ENCODE results near the gene BIK. TPM values are rescaled to one million over a fixed set of nuclear protein-coding genes. Genes with fewer than 3 reads are reported as not detected.
A peak's percentile ranks its signal among the peaks of the same experiment; 100 is the strongest.

BIK gene
- total and polyA plus RNA-seq, 2 donors (not counting 1 experiment from before 2014, with no cell fraction given) = not detected

GRCh38 chr22:43153899-43154298 lies 43.3 kb downstream of the BIK start:
- H3K4me1 ChIP-seq (ENCODE audit: control insufficient read depth, extremely low read depth, insufficient read depth, low read length) = peaks cover 3% of the 10 kb centered on the region
- DNase-seq (ENCODE audit: low read depth in 2 of 2) = no peak
- no peaks in the 10 kb centered on the region for H3K27me3 ChIP-seq (ENCODE audit: control insufficient read depth, insufficient read depth, low read length)
- H3K27ac ChIP-seq (ENCODE audit: insufficient read depth, low read length) = no peak overlapping the region
- H3K4me2 ChIP-seq (ENCODE audit: extremely low read depth, insufficient read depth, low read length) = peak overlapping the region; percentile 25
- H3K79me2 ChIP-seq (ENCODE audit: control insufficient read depth, insufficient read depth, low read length) = peaks cover 30% of the 10 kb centered on the region
- H3K9me3 ChIP-seq (ENCODE audit: control insufficient read depth, insufficient read depth, low read depth, low read length) = no peaks in the 10 kb centered on the region
- H4K20me1 ChIP-seq (ENCODE audit: control insufficient read depth, extremely low read depth, insufficient read depth, low read length) = no peaks in the 10 kb centered on the region
- H3K9ac ChIP-seq (ENCODE audit: insufficient read depth, low read length) = no peak overlapping the region
- H3K4me3 ChIP-seq (replicated peaks in 1 of 4; ENCODE audit: control extremely low read depth in 1 of 4, insufficient read depth in 1 of 4, low read depth in 3 of 4, low read length in 4 of 4) = no peak overlapping the region
- H3K36me3 ChIP-seq (ENCODE audit: control insufficient read depth, insufficient read depth, low read length) = no peaks in the 10 kb centered on the region
- no peak overlapping the region for H2AFZ ChIP-seq (ENCODE audit: low read length)
- TF ChIP-seq CTCF (conservative IDR thresholded peaks at IDR 0.05 in 1 of 2, IDR thresholded peaks at IDR 0.05 in 1 of 2; ENCODE audit: low read depth in 1 of 2, low read length in 2 of 2) = no peak
- TF ChIP-seq EZH2 (IDR thresholded peaks at IDR 0.05; ENCODE audit: low read length, missing control alignments) = no peak

GRCh38 chr22:43154887-43155536 lies 44.5 kb downstream of the BIK start:
- no peaks in the 10 kb centered on the region for H3K36me3 ChIP-seq (ENCODE audit: control insufficient read depth, insufficient read depth, low read length)
- peaks cover 3% of the 10 kb centered on the region for H3K4me1 ChIP-seq (ENCODE audit: control insufficient read depth, extremely low read depth, insufficient read depth, low read length)
- H3K9me3 ChIP-seq (ENCODE audit: control insufficient read depth, insufficient read depth, low read depth, low read length) = no peaks in the 10 kb centered on the region
- no peak overlapping the region for H3K4me3 ChIP-seq (replicated peaks in 1 of 4; ENCODE audit: control extremely low read depth in 1 of 4, insufficient read depth in 1 of 4, low read depth in 3 of 4, low read length in 4 of 4)
- peaks cover 30% of the 10 kb centered on the region for H3K79me2 ChIP-seq (ENCODE audit: control insufficient read depth, insufficient read depth, low read length)
- H4K20me1 ChIP-seq (ENCODE audit: control insufficient read depth, extremely low read depth, insufficient read depth, low read length) = no peaks in the 10 kb centered on the region
- no peak overlapping the region for H3K27ac ChIP-seq (ENCODE audit: insufficient read depth, low read length)
- no peak overlapping the region for H3K4me2 ChIP-seq (ENCODE audit: extremely low read depth, insufficient read depth, low read length)
- no peak for TF ChIP-seq CTCF (conservative IDR thresholded peaks at IDR 0.05 in 1 of 2, IDR thresholded peaks at IDR 0.05 in 1 of 2; ENCODE audit: low read depth in 1 of 2, low read length in 2 of 2)
- TF ChIP-seq EZH2 (IDR thresholded peaks at IDR 0.05; ENCODE audit: low read length, missing control alignments) = no peak
- H3K9ac ChIP-seq (ENCODE audit: insufficient read depth, low read length) = no peak overlapping the region
- DNase-seq (ENCODE audit: low read depth in 2 of 2) = no peak
- no peaks in the 10 kb centered on the region for H3K27me3 ChIP-seq (ENCODE audit: control insufficient read depth, insufficient read depth, low read length)
- H2AFZ ChIP-seq (ENCODE audit: low read length) = no peak overlapping the region

GRCh38 chr22:43155789-43156188 lies 45.2 kb downstream of the BIK start:
- H3K9me3 ChIP-seq (ENCODE audit: control insufficient read depth, insufficient read depth, low read depth, low read length) = no peaks in the 10 kb centered on the region
- DNase-seq (ENCODE audit: low read depth in 2 of 2) = no peak
- no peaks in the 10 kb centered on the region for H4K20me1 ChIP-seq (ENCODE audit: control insufficient read depth, extremely low read depth, insufficient read depth, low read length)
- no peak overlapping the region for H3K27ac ChIP-seq (ENCODE audit: insufficient read depth, low read length)
- peaks cover 3% of the 10 kb centered on the region for H3K4me1 ChIP-seq (ENCODE audit: control insufficient read depth, extremely low read depth, insufficient read depth, low read length)
- no peak overlapping the region for H3K4me2 ChIP-seq (ENCODE audit: extremely low read depth, insufficient read depth, low read length)
- H3K9ac ChIP-seq (ENCODE audit: insufficient read depth, low read length) = no peak overlapping the region
- no peaks in the 10 kb centered on the region for H3K27me3 ChIP-seq (ENCODE audit: control insufficient read depth, insufficient read depth, low read length)
- TF ChIP-seq EZH2 (IDR thresholded peaks at IDR 0.05; ENCODE audit: low read length, missing control alignments) = no peak
- no peak for TF ChIP-seq CTCF (conservative IDR thresholded peaks at IDR 0.05 in 1 of 2, IDR thresholded peaks at IDR 0.05 in 1 of 2; ENCODE audit: low read depth in 1 of 2, low read length in 2 of 2)
- peaks cover 30% of the 10 kb centered on the region for H3K79me2 ChIP-seq (ENCODE audit: control insufficient read depth, insufficient read depth, low read length)
- H3K4me3 ChIP-seq (replicated peaks in 1 of 4; ENCODE audit: control extremely low read depth in 1 of 4, insufficient read depth in 1 of 4, low read depth in 3 of 4, low read length in 4 of 4) = no peak overlapping the region
- no peak overlapping the region for H2AFZ ChIP-seq (ENCODE audit: low read length)
- H3K36me3 ChIP-seq (ENCODE audit: control insufficient read depth, insufficient read depth, low read length) = peaks cover under 1% of the 10 kb centered on the region

Measured in fibroblast of lung (primary cell).